ENCODE results near the gene ARMC9. TPM values are rescaled to one million over a fixed set of nuclear protein-coding genes. Genes with fewer than 3 reads are reported as not detected.

Gene ARMC9
- total RNA-seq, 1 experiment from 2014 or later = 16.4 TPM

- DNase-seq (ENCODE audit: low read depth, low spot score) = no peak
- CTCF ChIA-PET = no interaction called here
Observed at GRCh38 chr2:231332872-231333500, 134.6 kb downstream of the ARMC9 start.

GRCh38 chr2:231334179-231334930 lies 135.9 kb downstream of the ARMC9 start:
- ChIA-PET CTCF (no interaction called here), RAD21 (ENCODE audit: low non-redundant PET in 1 of 2, low total read pairs in 2 of 2, uncharacterized antibody in 2 of 2, unreplicated experiment in 2 of 2) (no interaction called here), POLR2A (no interaction called here)
- ATAC-seq (no peak), DNase-seq (ENCODE audit: low read depth, low spot score) (no peak)
- Histone ChIP-seq H3K4me2 (ENCODE audit: low read length) (no peak overlapping the region), H3K4me1 (ENCODE audit: control insufficient read depth in 1 of 2, insufficient read depth in 2 of 2, low read length in 2 of 2) (peaks cover 0 to 7% of the 10 kb centered on the region in 2 experiments; a peak in 1 of 4 replicates), H3K9ac (ENCODE audit: low read length) (no peak overlapping the region), H3K4me3 (replicated peaks in 1 of 2; ENCODE audit: low read depth in 1 of 2, low read length in 2 of 2) (no peak overlapping the region), H3K27ac (ENCODE audit: low read depth, low read length) (no peak overlapping the region), H2AFZ (ENCODE audit: low read depth, low read length, poor library complexity, severe bottlenecking) (no peak overlapping the region), H3K9me3 (ENCODE audit: control insufficient read depth in 1 of 2, insufficient read depth in 1 of 2, low read depth in 1 of 2, low read length in 2 of 2) (no peaks in the 10 kb centered on the region), H3K79me2 (ENCODE audit: insufficient read depth, low read length) (no peaks in the 10 kb centered on the region), H3K9me2 (ENCODE audit: insufficient read depth) (no peaks in the 10 kb centered on the region), H3K27me3 (ENCODE audit: insufficient read depth, low read length) (no peaks in the 10 kb centered on the region), H3K36me3 (ENCODE audit: control insufficient read depth in 1 of 2, insufficient read depth in 2 of 2, low read length in 2 of 2) (no peaks in the 10 kb centered on the region), H4K20me1 (ENCODE audit: insufficient read depth) (no peaks in the 10 kb centered on the region)
- intact Hi-C loops (cut with micrococcal nuclease) = no loop called here
- BruUV-seq (replicated peaks) = no TSS peak
- TF ChIP-seq TCF7L2 (IDR thresholded peaks at IDR 0.05; ENCODE audit: borderline replicate concordance, extremely low read depth, insufficient read depth, insufficient read length) (no peak), ATF3 (IDR thresholded peaks at IDR 0.05) (no peak), ZBTB33 (IDR thresholded peaks at IDR 0.05; ENCODE audit: extremely low read depth, insufficient replicate concordance, low read length) (no peak), RAD21 (IDR thresholded peaks at IDR 0.05; ENCODE audit: low read depth) (no peak), CTCF (IDR thresholded peaks at IDR 0.05 in 2 of 3, conservative IDR thresholded peaks at IDR 0.05 in 1 of 3; ENCODE audit: borderline replicate concordance in 1 of 3, insufficient read depth in 1 of 3, low read depth in 2 of 3, low read length in 2 of 3) (no peak), SIN3A (IDR thresholded peaks at IDR 0.05; ENCODE audit: low read depth) (no peak), ELF1 (IDR thresholded peaks at IDR 0.05; ENCODE audit: borderline replicate concordance, low read depth) (no peak), EZH2phosphoT487 (IDR thresholded peaks at IDR 0.05; ENCODE audit: borderline replicate concordance) (no peak)

More at GRCh38 chr2:231332872-231333500, 134.6 kb downstream of the ARMC9 start:
- Histone ChIP-seq H3K9me3 (ENCODE audit: control insufficient read depth in 1 of 2, insufficient read depth in 1 of 2, low read depth in 1 of 2, low read length in 2 of 2) (no peaks in the 10 kb centered on the region), H3K9ac (ENCODE audit: low read length) (no peak overlapping the region), H3K4me1 (ENCODE audit: control insufficient read depth in 1 of 2, insufficient read depth in 2 of 2, low read length in 2 of 2) (peaks cover 0 to 7% of the 10 kb centered on the region in 2 experiments; a peak in 1 of 4 replicates), H3K27ac (ENCODE audit: low read depth, low read length) (no peak overlapping the region), H2AFZ (ENCODE audit: low read depth, low read length, poor library complexity, severe bottlenecking) (no peak overlapping the region), H3K27me3 (ENCODE audit: insufficient read depth, low read length) (no peaks in the 10 kb centered on the region), H3K79me2 (ENCODE audit: insufficient read depth, low read length) (no peaks in the 10 kb centered on the region), H3K9me2 (ENCODE audit: insufficient read depth) (no peaks in the 10 kb centered on the region), H3K4me3 (replicated peaks in 1 of 2; ENCODE audit: low read depth in 1 of 2, low read length in 2 of 2) (no peak overlapping the region), H3K36me3 (ENCODE audit: control insufficient read depth in 1 of 2, insufficient read depth in 2 of 2, low read length in 2 of 2) (no peaks in the 10 kb centered on the region), H4K20me1 (ENCODE audit: insufficient read depth) (no peaks in the 10 kb centered on the region), H3K4me2 (ENCODE audit: low read length) (no peak overlapping the region)
- RAD21 ChIA-PET (ENCODE audit: low non-redundant PET in 1 of 2, low total read pairs in 2 of 2, uncharacterized antibody in 2 of 2, unreplicated experiment in 2 of 2) = no interaction called here
- intact Hi-C loops (cut with micrococcal nuclease) = no loop called here
- TF ChIP-seq POLR2AphosphoS5 (IDR thresholded peaks at IDR 0.05; ENCODE audit: low read depth, low read length) = no peak
- TF ChIP-seq ZFX (IDR thresholded peaks at IDR 0.05) = no peak
- no peak for TF ChIP-seq YY1 (IDR thresholded peaks at IDR 0.05; ENCODE audit: extremely low read depth, insufficient replicate concordance, low read depth, low read length)
- no peak for TF ChIP-seq FOSL1 (IDR thresholded peaks at IDR 0.05; ENCODE audit: low read depth)
- no peak for TF ChIP-seq MAX (IDR thresholded peaks at IDR 0.05)
- TF ChIP-seq POLR2A (IDR thresholded peaks at IDR 0.05; ENCODE audit: borderline replicate concordance, extremely low read depth, insufficient read depth, insufficient read length) = no peak
- no peak for TF ChIP-seq ATF3 (IDR thresholded peaks at IDR 0.05)
- no TSS peak for BruUV-seq (replicated peaks)
- POLR2A ChIA-PET = no interaction called here
- no peak for ATAC-seq
